ENCODE data around the gene SLC16A12. TPM values are rescaled to one million over a fixed set of nuclear protein-coding genes. Genes with fewer than 3 reads are reported as not detected.

The SLC16A12 gene
- total and polyA plus RNA-seq, 2 donors (not counting 3 experiments of a cell fraction or from before 2014, with no cell fraction given), result not detected

DNA sequence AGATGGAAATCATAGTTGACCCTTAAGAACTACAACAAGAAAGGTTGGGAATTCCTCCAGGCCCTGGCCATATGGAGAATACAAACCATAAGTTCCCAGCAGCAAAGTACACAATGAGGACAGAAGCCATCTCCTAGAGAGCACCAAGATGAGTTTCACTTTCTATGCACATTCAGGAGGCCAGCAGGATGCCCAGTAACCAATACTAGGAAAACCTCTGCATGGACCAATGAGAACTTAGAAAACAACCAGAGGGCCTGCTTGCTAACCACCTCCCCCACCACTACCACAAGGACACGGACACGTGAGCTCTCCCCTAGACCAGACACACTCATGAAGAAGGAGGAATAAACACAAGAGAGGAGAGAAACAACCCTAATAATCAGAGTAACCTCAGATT lies 64.8 kb downstream of the SLC16A12 start:
- Histone ChIP-seq H3K4me2 (ENCODE audit: insufficient read depth, low read length) (no peak overlapping the region), H3K9me3 (replicated peaks; ENCODE audit: control insufficient read depth, insufficient read depth, low read length) (no peaks in the 10 kb centered on the region), H3K36me3 (ENCODE audit: control insufficient read depth in 2 of 2, extremely low read depth in 1 of 2, insufficient read depth in 2 of 2, low read length in 2 of 2) (no peaks in the 10 kb centered on the region), H4K20me1 (replicated peaks; ENCODE audit: control insufficient read depth, extremely low read depth, insufficient read depth, low read length) (no peaks in the 10 kb centered on the region), H3K27me3 (ENCODE audit: control insufficient read depth in 2 of 2, insufficient read depth in 2 of 2, low read length in 2 of 2) (no peaks in the 10 kb centered on the region), H3K9me1 (replicated peaks; ENCODE audit: control insufficient read depth, extremely low read depth, insufficient read depth, low read length) (no peaks in the 10 kb centered on the region), H3K4me1 (ENCODE audit: control insufficient read depth, extremely low read depth, insufficient read depth, low read length) (peaks cover 13% of the 10 kb centered on the region), H3K27ac (ENCODE audit: insufficient read depth, low read depth, low read length) (no peak overlapping the region), H3K9ac (replicated peaks; ENCODE audit: extremely low read depth, insufficient read depth, low read length) (no peak overlapping the region), H2AFZ (ENCODE audit: low read depth, low read length) (no peak overlapping the region), H3K4me3 (replicated peaks in 1 of 3; ENCODE audit: insufficient read depth in 1 of 3, low read depth in 1 of 3, low read length in 3 of 3) (no peak overlapping the region), H3K79me2 (ENCODE audit: control insufficient read depth, insufficient read depth, low read length) (no peaks in the 10 kb centered on the region)
- BruUV-seq (replicated peaks), result no TSS peak
- intact Hi-C loops (cut with micrococcal nuclease), result no loop called here
- TF ChIP-seq, protein P1, sequence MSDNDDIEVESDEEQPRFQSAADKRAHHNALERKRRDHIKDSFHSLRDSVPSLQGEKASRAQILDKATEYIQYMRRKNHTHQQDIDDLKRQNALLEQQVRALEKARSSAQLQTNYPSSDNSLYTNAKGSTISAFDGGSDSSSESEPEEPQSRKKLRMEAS (IDR thresholded peaks at IDR 0.05; ENCODE audit: insufficient read depth, insufficient read length), result no peak
- no peak for TF ChIP-seq POLR2AphosphoS5 (IDR thresholded peaks at IDR 0.05; ENCODE audit: insufficient read depth, low read depth, low read length)
- TF ChIP-seq POLR2A (IDR thresholded peaks at IDR 0.05; ENCODE audit: low read depth, low read length), result no peak
- TF ChIP-seq, protein P2, sequence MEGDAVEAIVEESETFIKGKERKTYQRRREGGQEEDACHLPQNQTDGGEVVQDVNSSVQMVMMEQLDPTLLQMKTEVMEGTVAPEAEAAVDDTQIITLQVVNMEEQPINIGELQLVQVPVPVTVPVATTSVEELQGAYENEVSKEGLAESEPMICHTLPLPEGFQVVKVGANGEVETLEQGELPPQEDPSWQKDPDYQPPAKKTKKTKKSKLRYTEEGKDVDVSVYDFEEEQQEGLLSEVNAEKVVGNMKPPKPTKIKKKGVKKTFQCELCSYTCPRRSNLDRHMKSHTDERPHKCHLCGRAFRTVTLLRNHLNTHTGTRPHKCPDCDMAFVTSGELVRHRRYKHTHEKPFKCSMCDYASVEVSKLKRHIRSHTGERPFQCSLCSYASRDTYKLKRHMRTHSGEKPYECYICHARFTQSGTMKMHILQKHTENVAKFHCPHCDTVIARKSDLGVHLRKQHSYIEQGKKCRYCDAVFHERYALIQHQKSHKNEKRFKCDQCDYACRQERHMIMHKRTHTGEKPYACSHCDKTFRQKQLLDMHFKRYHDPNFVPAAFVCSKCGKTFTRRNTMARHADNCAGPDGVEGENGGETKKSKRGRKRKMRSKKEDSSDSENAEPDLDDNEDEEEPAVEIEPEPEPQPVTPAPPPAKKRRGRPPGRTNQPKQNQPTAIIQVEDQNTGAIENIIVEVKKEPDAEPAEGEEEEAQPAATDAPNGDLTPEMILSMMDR (IDR thresholded peaks at IDR 0.05; ENCODE audit: extremely low read depth in 1 of 2, insufficient read depth in 1 of 2, low read depth in 1 of 2, low read length in 2 of 2), result no peak
- no peak for TF ChIP-seq FOS (IDR thresholded peaks at IDR 0.05; ENCODE audit: borderline replicate concordance, insufficient read depth, low read length)
- no peak for TF ChIP-seq JUN (IDR thresholded peaks at IDR 0.05; ENCODE audit: borderline replicate concordance, insufficient read depth, insufficient read length, low read depth)
- no peak for TF ChIP-seq EZH2 (IDR thresholded peaks at IDR 0.05; ENCODE audit: borderline replicate concordance, low read depth, low read length, severe bottlenecking)
- no peak for TF ChIP-seq GATA2 (IDR thresholded peaks at IDR 0.05; ENCODE audit: insufficient read depth, insufficient read length, low read depth, low read length)
- no peak for TF ChIP-seq MYC (IDR thresholded peaks at IDR 0.05; ENCODE audit: low read depth, low read length)
- POLR2A ChIA-PET, result no interaction called here
- DNase-seq (ENCODE audit: low read depth, low spot score), result no peak
- no peak for FAIRE-seq
- dilution Hi-C loops (cut with MboI; ENCODE audit: extremely low pct_ligation_motif_present, low sequenced_read_pairs), result no loop called here
- CTCF ChIA-PET, result no interaction called here

Measured in endothelial cell of umbilical vein (primary cell).